ENCODE results near the gene SMTNL2.

SMTNL2 gene

GRCh38 chr17:4610162-4610561 lies 25.8 kb downstream of the SMTNL2 start:
- DNase-seq (ENCODE audit: low read depth): no peak
- no peak overlapping the region for H3K4me3 ChIP-seq (ENCODE audit: control insufficient read depth, low read depth, low read length)
- TF ChIP-seq CTCF (conservative IDR thresholded peaks at IDR 0.05; ENCODE audit: control insufficient read depth, insufficient read depth, low read depth, low read length): no peak

DNA sequence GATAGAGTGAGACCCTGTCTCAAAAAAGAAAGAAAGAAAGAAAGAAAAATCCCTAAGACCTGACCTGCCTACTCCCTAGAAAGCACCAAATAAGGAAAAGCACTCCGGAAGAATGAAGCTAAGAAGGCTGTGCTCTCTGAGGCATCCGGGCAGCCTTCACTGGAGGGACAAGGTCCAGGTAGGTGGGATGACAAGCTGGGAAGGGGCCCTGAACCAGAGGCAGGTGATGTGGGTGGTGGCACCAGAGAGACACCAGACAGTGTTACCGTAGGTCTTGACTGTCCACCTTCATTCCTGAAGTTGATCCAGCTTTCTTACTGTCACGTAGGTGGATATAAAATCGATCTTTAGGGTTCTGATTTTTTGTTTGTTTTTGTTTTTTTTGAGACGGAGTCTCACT lies 26.3 kb downstream of the SMTNL2 start:
- DNase-seq (ENCODE audit: low read depth): no peak
- no peak for TF ChIP-seq CTCF (conservative IDR thresholded peaks at IDR 0.05; ENCODE audit: control insufficient read depth, insufficient read depth, low read depth, low read length)
- no peak overlapping the region for H3K4me3 ChIP-seq (ENCODE audit: control insufficient read depth, low read depth, low read length)

- TF ChIP-seq CTCF (conservative IDR thresholded peaks at IDR 0.05; ENCODE audit: control insufficient read depth, insufficient read depth, low read depth, low read length): no peak
- DNase-seq (ENCODE audit: low read depth): no peak
- H3K4me3 ChIP-seq (ENCODE audit: control insufficient read depth, low read depth, low read length): no peak overlapping the region
Observed at GRCh38 chr17:4616476-4616875, 32.1 kb downstream of the SMTNL2 start.

- H3K4me3 ChIP-seq (ENCODE audit: control insufficient read depth, low read depth, low read length): no peak overlapping the region
- TF ChIP-seq CTCF (conservative IDR thresholded peaks at IDR 0.05; ENCODE audit: control insufficient read depth, insufficient read depth, low read depth, low read length): no peak
- no peak for DNase-seq (ENCODE audit: low read depth)
Observed at GRCh38 chr17:4617090-4617489, 32.8 kb downstream of the SMTNL2 start.

GRCh38 chr17:4617590-4618351 lies 33.4 kb downstream of the SMTNL2 start:
- H3K4me3 ChIP-seq (ENCODE audit: control insufficient read depth, low read depth, low read length): no peak overlapping the region
- TF ChIP-seq CTCF (conservative IDR thresholded peaks at IDR 0.05; ENCODE audit: control insufficient read depth, insufficient read depth, low read depth, low read length): no peak
- no peak for DNase-seq (ENCODE audit: low read depth)

DNA sequence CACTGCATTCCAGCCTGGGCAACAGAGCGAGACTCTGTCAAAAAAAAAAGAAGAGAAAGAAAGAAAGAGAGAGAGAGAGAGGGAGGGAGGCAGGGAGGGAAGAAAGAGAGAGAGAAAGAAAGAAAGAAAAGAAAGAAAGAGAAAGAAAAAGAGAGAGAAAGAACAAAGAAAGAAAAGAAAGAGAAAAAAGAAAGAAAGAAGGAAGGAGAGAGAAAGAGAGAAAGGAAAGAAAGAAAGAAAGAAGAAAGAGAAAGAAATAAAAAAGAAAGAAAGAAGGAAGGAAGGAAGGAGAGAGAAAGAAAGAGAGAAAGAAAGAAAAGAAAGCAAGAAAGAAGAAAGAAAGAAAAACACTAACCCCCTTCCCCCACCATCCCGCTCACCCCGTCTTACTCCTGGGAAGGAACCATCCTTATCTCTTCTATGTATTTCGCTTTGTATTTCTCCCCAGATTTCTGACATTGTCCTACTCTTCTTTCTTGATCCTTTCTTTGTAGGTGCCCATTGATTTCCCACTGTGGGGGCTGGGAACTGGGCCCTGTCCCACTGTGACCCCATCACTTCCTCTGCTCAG lies 36.3 kb downstream of the SMTNL2 start:
- no peak for DNase-seq (ENCODE audit: low read depth)
- TF ChIP-seq CTCF (conservative IDR thresholded peaks at IDR 0.05; ENCODE audit: control insufficient read depth, insufficient read depth, low read depth, low read length): no peak
- H3K4me3 ChIP-seq (ENCODE audit: control insufficient read depth, low read depth, low read length): no peak overlapping the region
